ENCODE results near the gene ADAM11. TPM values are rescaled to one million over a fixed set of nuclear protein-coding genes. Genes with fewer than 3 reads are reported as not detected.

Gene ADAM11
- total RNA-seq, 2 donors from 2014 or later: 6.8 to 19.9 TPM

GRCh38 chr17:44785921-44786320 is 27.1 kb downstream of the ADAM11 start:
- DNase-seq (ENCODE audit: low spot score): no peak
- no peak for TF ChIP-seq CTCF (IDR thresholded peaks at IDR 0.05)
- no peak overlapping the region for H3K4me3 ChIP-seq
- no peaks in the 10 kb centered on the region for H3K27me3 ChIP-seq
- H3K4me1 ChIP-seq: peaks cover 0 to 51% of the 10 kb centered on the region in 2 donors
- H3K9me3 ChIP-seq: no peaks in the 10 kb centered on the region
- peak overlapping the region; percentile 82 to 91 for H3K27ac ChIP-seq
- H3K36me3 ChIP-seq: no peaks in the 10 kb centered on the region

GRCh38 chr17:44786551-44787081 is 27.8 kb downstream of the ADAM11 start:
- Histone ChIP-seq H3K27ac (peak overlapping the region; percentile 82 to 91), H3K4me1 (peaks cover 0 to 44% of the 10 kb centered on the region in 2 donors), H3K4me3 (no peak overlapping the region)

GRCh38 chr17:44787271-44787940 is 28.6 kb downstream of the ADAM11 start:
- no peak for TF ChIP-seq CTCF (IDR thresholded peaks at IDR 0.05)
- H3K36me3 ChIP-seq: no peaks in the 10 kb centered on the region
- H3K4me3 ChIP-seq: no peak overlapping the region
- no peaks in the 10 kb centered on the region for H3K9me3 ChIP-seq
- peaks cover 0 to 36% of the 10 kb centered on the region in 2 donors for H3K4me1 ChIP-seq
- DNase-seq (ENCODE audit: low spot score): no peak
- no peaks in the 10 kb centered on the region for H3K27me3 ChIP-seq
- H3K27ac ChIP-seq: peak overlapping the region; percentile 82 to 91

More at GRCh38 chr17:44786551-44787081, 27.8 kb downstream of the ADAM11 start:
- TF ChIP-seq CTCF (IDR thresholded peaks at IDR 0.05): no peak
- no peak for DNase-seq (ENCODE audit: low spot score)
- Histone ChIP-seq H3K36me3 (no peaks in the 10 kb centered on the region), H3K9me3 (no peaks in the 10 kb centered on the region), H3K27me3 (no peaks in the 10 kb centered on the region)

- DNase-seq (ENCODE audit: low spot score): no peak
- Histone ChIP-seq H3K27ac (peak overlapping the region; percentile 82 to 91), H3K4me1 (peaks cover 0 to 33% of the 10 kb centered on the region in 2 donors), H3K4me3 (no peak overlapping the region), H3K9me3 (no peaks in the 10 kb centered on the region), H3K36me3 (no peaks in the 10 kb centered on the region), H3K27me3 (no peaks in the 10 kb centered on the region)
- TF ChIP-seq CTCF (IDR thresholded peaks at IDR 0.05): no peak
These were observed 29.4 kb downstream of the ADAM11 start for GRCh38 chr17:44788139-44788538.

GRCh38 chr17:44792276-44792675 is 33.5 kb downstream of the ADAM11 start:
- H3K9me3 ChIP-seq: no peaks in the 10 kb centered on the region

More at GRCh38 chr17:44792276-44792675, 33.5 kb downstream of the ADAM11 start:
- Histone ChIP-seq H3K36me3 (no peaks in the 10 kb centered on the region), H3K4me3 (no peak overlapping the region), H3K27me3 (no peaks in the 10 kb centered on the region), H3K27ac (peak overlapping the region in 1 of 2 donors; percentile 90), H3K4me1 (peaks cover 0 to 43% of the 10 kb centered on the region in 2 donors)
- no peak for TF ChIP-seq CTCF (IDR thresholded peaks at IDR 0.05)
- no peak for DNase-seq (ENCODE audit: low spot score)

Data from right atrium auricular region (tissue), 2 donors.